ENCODE data around the gene COQ9.

The COQ9 gene

GRCh38 chr16:57475711-57476339 is 28.5 kb downstream of the COQ9 start (continued):
- TF ChIP-seq ZBTB11 (tag by site-specific recombination; conservative IDR thresholded peaks at IDR 0.05; ENCODE audit: low read depth) (0 out of 2 replicates have a peak, but pooled peaks have one; percentile 10), ZBTB17 (tag by site-specific recombination; IDR thresholded peaks at IDR 0.05) (peak; percentile 49; the same call in 1 of the 2 replicates), ZNF768 (tag by site-specific recombination; IDR thresholded peaks at IDR 0.05) (0 out of 2 replicates have a peak, but pooled peaks have one; percentile 23), ZNF175 (tag by site-specific recombination; IDR thresholded peaks at IDR 0.05) (no peak), PRDM1 (tag by site-specific recombination; IDR thresholded peaks at IDR 0.05) (peak; percentile 94), PRDM2 (tag by site-specific recombination; IDR thresholded peaks at IDR 0.05; ENCODE audit: borderline replicate concordance) (no peak), ZNF18 (tag by site-specific recombination; IDR thresholded peaks at IDR 0.05) (peak; percentile 95), ZIC2 (tag by site-specific recombination; IDR thresholded peaks at IDR 0.05) (peak; percentile 74), ZNF600 (tag by site-specific recombination; IDR thresholded peaks at IDR 0.05) (peak; percentile 33; the same call in 1 of the 2 replicates), ZNF239 (tag by site-specific recombination; IDR thresholded peaks at IDR 0.05) (no peak)

- H3K4me1 ChIP-seq (ENCODE audit: control insufficient read depth, insufficient read depth, low read length), result no peaks in the 10 kb centered on the region
- POLR2A ChIA-PET, result interaction anchor here (1.8 kb wide), 1 partner anchor 14 kb away, joined by 6 read pairs; the partner anchor contains the start of gene POLR2C
- H3K9me3 ChIP-seq (ENCODE audit: control insufficient read depth, insufficient read depth, low read depth, low read length), result no peaks in the 10 kb centered on the region
- no peak for TF ChIP-seq TSHZ1 (tag by site-specific recombination; IDR thresholded peaks at IDR 0.05; ENCODE audit: borderline replicate concordance)
- peak; percentile 11; the same call in 1 of the 2 replicates for TF ChIP-seq SP3 (tag by site-specific recombination; IDR thresholded peaks at IDR 0.05)
- no peak for TF ChIP-seq ZNF146 (tag by site-specific recombination; IDR thresholded peaks at IDR 0.05)
- no peak for TF ChIP-seq ZFP41 (tag by site-specific recombination; IDR thresholded peaks at IDR 0.05; ENCODE audit: borderline replicate concordance)
- TF ChIP-seq ZNF791 (tag by site-specific recombination; IDR thresholded peaks at IDR 0.05), result no peak
- H3K36me3 ChIP-seq (ENCODE audit: control insufficient read depth in 2 of 2, insufficient read depth in 1 of 2, low read length in 2 of 2), result peaks cover 0 to 34% of the 10 kb centered on the region in 2 experiments; a peak in 1 of 3 replicates
- H3K27ac ChIP-seq (ENCODE audit: extremely low read depth, low read depth, low read length), result no peak overlapping the region
- no peak overlapping the region for H3K4me3 ChIP-seq (ENCODE audit: low read depth, low read length)
- CTCF ChIA-PET, result interaction anchor here (0.7 to 1.1 kb wide), 3 partner anchors 21 to 43 kb away, joined by 3 to 4 read pairs (median 3); no protein-coding TSS in a partner anchor
Measured at GRCh38 chr16:57476546-57477410, 29.5 kb downstream of the COQ9 start.
